ENCODE data around the gene PPP2R3C.

The PPP2R3C gene

DNA sequence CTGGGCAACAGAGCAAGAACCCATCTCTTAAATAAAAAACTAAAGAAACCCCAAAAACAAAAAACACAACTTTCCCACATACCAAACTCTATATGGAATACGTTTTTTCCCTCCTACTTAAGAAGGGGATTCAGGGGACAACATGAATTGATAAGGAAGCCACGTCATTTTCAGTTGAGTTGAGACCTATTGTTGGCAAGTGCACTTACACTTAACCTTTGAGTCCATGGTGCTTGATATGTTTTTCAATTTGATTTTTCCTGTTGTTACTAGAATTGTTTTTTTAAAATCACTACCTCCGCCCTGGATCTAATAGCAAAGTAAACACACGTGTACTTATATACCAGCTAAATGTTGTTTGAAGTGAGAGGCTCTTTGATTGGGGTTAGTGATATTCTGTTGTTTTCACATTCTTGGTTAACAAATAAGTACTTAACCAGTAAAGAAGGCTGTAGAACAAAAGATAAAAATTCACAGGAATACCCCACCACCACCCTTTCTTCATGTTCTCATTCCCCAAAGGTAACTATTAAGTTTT, 73.7 kb downstream of the PPP2R3C start:
- no peak for DNase-seq
- H3K9me3 ChIP-seq (ENCODE audit: severe bottlenecking), result no peaks in the 10 kb centered on the region
- H3K4me3 ChIP-seq (ENCODE audit: low read depth, low read length), result no peak overlapping the region
- no peak overlapping the region for H3K27ac ChIP-seq
- TF ChIP-seq, protein P1, sequence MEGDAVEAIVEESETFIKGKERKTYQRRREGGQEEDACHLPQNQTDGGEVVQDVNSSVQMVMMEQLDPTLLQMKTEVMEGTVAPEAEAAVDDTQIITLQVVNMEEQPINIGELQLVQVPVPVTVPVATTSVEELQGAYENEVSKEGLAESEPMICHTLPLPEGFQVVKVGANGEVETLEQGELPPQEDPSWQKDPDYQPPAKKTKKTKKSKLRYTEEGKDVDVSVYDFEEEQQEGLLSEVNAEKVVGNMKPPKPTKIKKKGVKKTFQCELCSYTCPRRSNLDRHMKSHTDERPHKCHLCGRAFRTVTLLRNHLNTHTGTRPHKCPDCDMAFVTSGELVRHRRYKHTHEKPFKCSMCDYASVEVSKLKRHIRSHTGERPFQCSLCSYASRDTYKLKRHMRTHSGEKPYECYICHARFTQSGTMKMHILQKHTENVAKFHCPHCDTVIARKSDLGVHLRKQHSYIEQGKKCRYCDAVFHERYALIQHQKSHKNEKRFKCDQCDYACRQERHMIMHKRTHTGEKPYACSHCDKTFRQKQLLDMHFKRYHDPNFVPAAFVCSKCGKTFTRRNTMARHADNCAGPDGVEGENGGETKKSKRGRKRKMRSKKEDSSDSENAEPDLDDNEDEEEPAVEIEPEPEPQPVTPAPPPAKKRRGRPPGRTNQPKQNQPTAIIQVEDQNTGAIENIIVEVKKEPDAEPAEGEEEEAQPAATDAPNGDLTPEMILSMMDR (IDR thresholded peaks at IDR 0.05; ENCODE audit: low read depth, low read length), result no peak
- H3K27me3 ChIP-seq (ENCODE audit: insufficient read depth, low read depth, severe bottlenecking), result no peaks in the 10 kb centered on the region
- peaks cover 16% of the 10 kb centered on the region for H3K36me3 ChIP-seq

DNA sequence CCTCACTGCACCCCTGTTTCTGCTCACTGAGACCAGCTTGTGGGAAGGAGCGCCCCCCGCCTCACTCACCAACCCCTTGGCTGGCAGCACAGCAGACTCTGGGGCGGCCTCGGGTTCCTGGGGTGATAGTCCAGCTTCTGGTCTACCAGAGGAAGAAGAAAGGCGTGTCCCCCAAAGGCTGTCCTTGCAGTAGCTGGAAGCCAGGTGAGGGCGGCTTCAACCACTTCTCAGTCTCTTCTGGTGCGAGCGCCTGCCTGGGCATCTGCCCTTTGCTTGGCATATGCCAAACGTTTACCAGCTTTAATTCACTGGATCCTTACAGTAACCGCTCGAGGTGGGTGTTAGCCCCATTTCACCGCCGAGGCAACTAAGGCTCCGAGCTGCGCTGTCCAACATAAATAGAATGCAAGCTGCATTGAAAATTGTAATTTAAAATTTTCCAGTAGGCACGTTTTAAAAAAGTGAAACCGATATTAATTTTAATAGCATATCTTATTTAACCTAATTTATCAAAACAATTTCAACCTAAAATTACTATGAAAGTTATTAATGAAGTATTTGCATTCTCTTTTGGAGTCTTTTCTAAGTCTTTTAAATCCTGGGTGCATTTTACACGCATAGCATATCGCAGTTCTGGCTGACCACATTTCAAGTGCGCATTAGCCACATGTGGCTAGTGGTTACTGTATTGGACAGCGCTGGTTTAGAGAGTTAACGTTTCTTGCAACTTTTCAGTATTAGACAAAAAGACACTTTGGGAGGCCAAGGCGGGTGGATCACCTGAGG, 74.8 kb downstream of the PPP2R3C start:
- Histone ChIP-seq H3K27ac (peak overlapping the region; percentile 86), H3K4me3 (ENCODE audit: low read depth, low read length) (peak overlapping the region; percentile 96), H3K9me3 (ENCODE audit: severe bottlenecking) (no peaks in the 10 kb centered on the region), H3K36me3 (peaks cover 14% of the 10 kb centered on the region), H3K27me3 (ENCODE audit: insufficient read depth, low read depth, severe bottlenecking) (no peaks in the 10 kb centered on the region)
- DNase-seq, result no peak
- TF ChIP-seq, protein P1 (IDR thresholded peaks at IDR 0.05; ENCODE audit: low read depth, low read length), result no peak

DNA sequence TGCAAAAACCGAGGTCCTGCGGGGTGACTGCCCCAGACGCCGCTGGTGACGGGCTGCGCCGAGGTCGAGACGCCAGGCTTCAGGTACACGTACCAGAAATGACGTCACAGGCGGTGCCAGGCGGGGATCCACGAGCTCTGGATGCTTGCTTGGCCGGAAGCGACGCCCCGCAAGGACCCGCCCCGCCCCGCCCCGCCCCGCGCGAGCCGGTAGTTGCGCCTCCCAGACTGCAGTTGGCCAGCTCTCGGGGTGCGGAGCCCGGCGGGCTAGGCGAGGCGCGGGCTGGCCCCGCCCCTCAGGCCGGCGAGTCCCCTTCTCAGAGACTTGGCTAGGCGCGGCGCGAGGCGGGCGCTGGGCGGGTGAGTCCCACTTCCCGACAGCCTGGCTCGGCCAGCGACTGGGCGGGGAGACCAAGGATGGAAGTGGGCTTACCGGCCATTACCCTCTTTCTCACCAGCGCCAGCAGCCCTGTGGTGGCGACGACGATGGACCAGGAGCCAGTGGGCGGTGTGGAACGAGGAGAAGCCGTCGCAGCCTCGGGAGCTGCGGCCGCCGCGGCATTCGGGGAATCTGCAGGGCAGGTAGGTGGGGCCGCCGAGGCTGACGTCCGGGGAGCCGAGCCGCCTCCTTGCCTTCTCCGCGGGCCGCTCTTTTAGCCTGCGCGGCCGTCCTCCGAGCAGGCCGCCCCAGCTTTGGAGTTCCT, 75.6 kb downstream of the PPP2R3C start, which contains the start of gene FAM177A1:
TSS of gene FAM177A1 (plus strand) at position 225 of the 703 bp plus-strand sequence. CDS start at position 417, 192 bp downstream.
- Histone ChIP-seq H3K9me3 (ENCODE audit: severe bottlenecking) (no peaks in the 10 kb centered on the region), H3K36me3 (peaks cover 7% of the 10 kb centered on the region), H3K4me3 (ENCODE audit: low read depth, low read length) (peak within 1 kb of the TSS; percentile 96), H3K27me3 (ENCODE audit: insufficient read depth, low read depth, severe bottlenecking) (no peaks in the 10 kb centered on the region), H3K27ac (peak within 1 kb of the TSS; percentile 86)
- peak; percentile 98 for DNase-seq
- TF ChIP-seq, protein P1 (IDR thresholded peaks at IDR 0.05; ENCODE audit: low read depth, low read length), result no peak

DNA sequence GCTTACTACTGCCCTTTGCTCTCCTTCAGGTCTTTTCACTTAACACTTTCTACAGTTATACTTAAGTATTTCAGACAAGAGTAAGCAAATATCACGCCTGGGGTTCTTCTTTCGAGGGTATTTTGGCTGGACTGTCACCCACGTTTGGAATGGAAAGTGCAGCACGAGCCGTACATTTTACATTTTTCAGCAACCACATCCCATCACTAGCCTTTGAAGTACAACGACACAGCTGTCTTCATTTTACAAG, 76.1 kb downstream of the PPP2R3C start:
- H3K36me3 ChIP-seq, result peaks cover 6% of the 10 kb centered on the region
- peak overlapping the region; percentile 39 for H3K27ac ChIP-seq
- peak overlapping the region; percentile 96 for H3K4me3 ChIP-seq (ENCODE audit: low read depth, low read length)
- DNase-seq, result no peak
- TF ChIP-seq, protein P1 (IDR thresholded peaks at IDR 0.05; ENCODE audit: low read depth, low read length), result no peak
- no peaks in the 10 kb centered on the region for H3K27me3 ChIP-seq (ENCODE audit: insufficient read depth, low read depth, severe bottlenecking)
- H3K9me3 ChIP-seq (ENCODE audit: severe bottlenecking), result no peaks in the 10 kb centered on the region

DNA sequence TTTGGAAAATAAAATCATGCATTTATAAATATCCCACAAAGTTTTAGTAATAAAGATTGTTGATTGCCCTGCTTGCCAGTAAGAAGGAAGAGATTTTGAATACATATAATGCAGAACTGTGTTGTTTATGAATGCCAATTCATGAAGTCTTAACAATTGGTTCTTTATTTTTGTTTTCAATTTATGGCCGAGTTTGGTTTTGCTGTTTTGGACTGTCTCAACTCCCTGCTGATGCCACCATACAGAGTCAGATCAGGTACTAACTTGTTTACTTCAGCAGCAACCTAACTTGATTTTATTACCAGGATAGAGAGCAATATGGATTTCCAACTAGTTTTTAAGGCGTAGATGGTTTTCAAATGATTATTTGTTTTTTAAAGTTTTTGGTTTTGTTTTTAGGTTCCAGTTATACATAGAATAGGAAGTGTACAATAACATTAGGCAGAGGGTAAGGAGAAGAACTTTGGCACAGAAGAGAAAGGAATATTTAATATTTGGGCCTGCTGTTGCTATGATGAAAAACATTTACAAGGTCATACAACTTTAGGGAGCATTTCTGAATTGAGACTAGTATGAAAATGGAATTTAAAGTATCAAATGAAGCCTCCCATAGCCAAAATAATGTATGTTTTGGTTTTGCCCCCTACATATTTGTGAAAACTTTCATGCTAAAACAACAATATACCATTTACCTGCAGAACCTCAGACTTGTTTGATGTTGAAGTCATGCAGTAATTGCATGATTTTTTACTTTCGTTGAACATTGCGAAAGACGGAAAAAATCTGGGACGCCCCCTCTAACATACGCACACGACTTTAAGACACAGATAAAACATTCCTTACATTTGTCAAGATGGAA, 76.6 kb downstream of the PPP2R3C start:
- peaks cover 4% of the 10 kb centered on the region for H3K36me3 ChIP-seq
- H3K27me3 ChIP-seq (ENCODE audit: insufficient read depth, low read depth, severe bottlenecking), result no peaks in the 10 kb centered on the region
- H3K4me3 ChIP-seq (ENCODE audit: low read depth, low read length), result peak overlapping the region; percentile 96
- peak overlapping the region; percentile 39 for H3K27ac ChIP-seq
- no peaks in the 10 kb centered on the region for H3K9me3 ChIP-seq (ENCODE audit: severe bottlenecking)
- no peak for DNase-seq
- TF ChIP-seq, protein P1 (IDR thresholded peaks at IDR 0.05; ENCODE audit: low read depth, low read length), result no peak
